Adrenal gland (tissue), 12 donors: ENCODE data around the gene TPO. TPM values are rescaled to one million over a fixed set of nuclear protein-coding genes. Genes with fewer than 3 reads are reported as not detected.
A peak's percentile ranks its signal among the peaks of the same experiment; 100 is the strongest.

Experiments
- DNase-seq, 7 donors: peaks; one replicate each; pipeline ENCODE4 v3.0.0-alpha.2; 2019 to 2020
- H3K27ac ChIP-seq, 5 donors: fragments of 200-600 bp; sonication (generic) in 4 of 5; 1 replicate in 3 of 5; 2 replicates in 2 of 5; pipeline versions ENCODE4 v1.5.1 to v1.8.0; 2016 to 2020; ENCODE audit warnings: mild to moderate bottlenecking in 1 of 5
- H3K27me3 ChIP-seq: fragments of 200-600 bp; 2 replicates; pipeline ENCODE4 v1.8.0; 2021
- H3K36me3 ChIP-seq, 2 donors: fragments of 200-600 bp; replicated peaks in 1 of 2; 1 replicate in 1 of 2; 2 replicates in 1 of 2; pipeline versions ENCODE4 v1.5.1 to v1.8.0; 2018 to 2022
- H3K4me1 ChIP-seq, 2 donors: fragments of 200-600 bp; replicated peaks in 1 of 2; 1 replicate in 1 of 2; 2 replicates in 1 of 2; pipeline versions ENCODE4 v1.5.1 to v1.8.0; 2018 to 2021
- H3K4me3 ChIP-seq, 4 donors: fragments of 200-600 bp; sonication (generic) in 3 of 4; one replicate each; pipeline ENCODE4 v1.5.1; 2016 to 2018
- H3K9me3 ChIP-seq, 3 donors: fragments of 200-600 bp; sonication (generic) in 1 of 3; replicated peaks in 1 of 3; 1 replicate in 2 of 3; 2 replicates in 1 of 3; pipeline versions ENCODE4 v1.5.1 to v1.8.0; 2016 to 2021
- POLR2A ChIP-seq, 2 donors: fragments of 450-650 bp; IDR thresholded peaks; one replicate each; pipeline ENCODE4 v1.6.1; 2017; ENCODE audit warnings: antibody characterized with exemption in 2 of 2, mild to moderate bottlenecking in 2 of 2, moderate library complexity in 1 of 2
- WGBS, 4 donors: extraction: QIAGEN DNeasy Blood & Tissue Kit in 2 of 4; methylation state at CpG; one replicate each; pipeline versions ENCODE4 v1.1.5 to v1.1.7; 2013 to 2017; 5-methylcytosine and 5-hydroxymethylcytosine counted together
- intact Hi-C, 2 donors: fragments of 100-400 bp; cut with DNase I; formaldehyde crosslinking; loops; one replicate each; pipeline versions ENCODE4 v1.14.1 to v1.15.0; 2022 to 2023
- polyA plus RNA-seq, 3 donors: library from polyadenylated mRNA; stranded (reverse); fragments of 200-250 nt in 2 of 3; fragments of 350-450 nt in 1 of 3; fragmentation: Illumina TruSeq in 1 of 3; extraction: RNeasy Lipid Tissue Mini Kit (QIAGEN cat#74804) in 1 of 3; gene quantifications; one replicate each; pipeline ENCODE4 v1.2.3, GENCODE V29; 2013 to 2014
- total RNA-seq, 9 donors: library from RNA; depleted of rRNA in 4 of 9; stranded (reverse); fragments of >200 nt in 4 of 9; fragments of 120-200 nt in 1 of 9; fragmentation: NEBNext Ultra II Directional in 1 of 9; extraction: Animal tissue kit (Norgen Biotek cat#: 25700) in 1 of 9; gene quantifications; one replicate each; pipeline versions ENCODE4 v1.1.0 to v1.2.4, GENCODE V29; 2013 to 2023
- TF ChIP-seq, protein P1 (sequence below), 6 experiments: fragments of 450-650 bp in 4 of 6; fragments of 200-600 bp in 2 of 6; sonication (generic) in 1 of 6; IDR thresholded peaks; 1 replicate in 5 of 6; 2 replicates in 1 of 6; pipeline versions ENCODE4 v1.5.1 to v1.8.0; 2016 to 2021; ENCODE audit warnings: antibody characterized with exemption in 6 of 6, mild to moderate bottlenecking in 2 of 6, moderate library complexity in 1 of 6
- donor health status: healthy with polysubstance abuse.
- donor health status: Bipolar disorder and iron deficiency.
- donor health status: DM: yes; HTN: yes; CAD: no.
- donor health status: DM: no; HTN: no; CAD: no.
- donor health status: DM: no; HTN: no; CAD: no.
- donor health status: DM: yes; HTN: yes; CAD: no.

TPO gene
- total and polyA plus RNA-seq, 12 donors = 0.08 to 16.0 (median 1.6) TPM; not detected in 8

DNA sequence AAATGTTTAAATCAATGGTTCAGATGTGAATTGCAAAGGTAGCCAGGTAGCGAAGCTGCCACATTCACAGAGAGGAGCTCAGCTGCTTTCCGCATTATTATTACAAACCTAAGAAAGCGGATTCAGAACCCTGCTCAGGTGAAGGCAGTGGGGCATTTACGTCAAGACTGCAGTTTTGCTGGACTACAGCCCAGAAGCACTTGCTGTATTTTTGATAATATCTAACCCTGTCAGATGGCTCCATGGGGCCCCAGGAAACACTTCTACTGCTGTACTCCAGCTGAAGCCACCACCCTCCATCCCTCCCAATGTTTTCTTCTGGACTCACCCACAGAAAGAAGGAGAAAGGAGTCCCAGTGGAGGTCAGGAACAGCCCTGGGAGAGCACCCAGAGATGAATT lies 96.9 kb downstream of the TPO start:
- Histone ChIP-seq H3K4me1 (no peaks in the 10 kb centered on the region), H3K36me3 (no peaks in the 10 kb centered on the region), H3K27ac (no peak overlapping the region), H3K4me3 (no peak overlapping the region), H3K9me3 (no peaks in the 10 kb centered on the region), H3K27me3 (no peaks in the 10 kb centered on the region)
- intact Hi-C loops = no loop called here
- TF ChIP-seq, protein P1, sequence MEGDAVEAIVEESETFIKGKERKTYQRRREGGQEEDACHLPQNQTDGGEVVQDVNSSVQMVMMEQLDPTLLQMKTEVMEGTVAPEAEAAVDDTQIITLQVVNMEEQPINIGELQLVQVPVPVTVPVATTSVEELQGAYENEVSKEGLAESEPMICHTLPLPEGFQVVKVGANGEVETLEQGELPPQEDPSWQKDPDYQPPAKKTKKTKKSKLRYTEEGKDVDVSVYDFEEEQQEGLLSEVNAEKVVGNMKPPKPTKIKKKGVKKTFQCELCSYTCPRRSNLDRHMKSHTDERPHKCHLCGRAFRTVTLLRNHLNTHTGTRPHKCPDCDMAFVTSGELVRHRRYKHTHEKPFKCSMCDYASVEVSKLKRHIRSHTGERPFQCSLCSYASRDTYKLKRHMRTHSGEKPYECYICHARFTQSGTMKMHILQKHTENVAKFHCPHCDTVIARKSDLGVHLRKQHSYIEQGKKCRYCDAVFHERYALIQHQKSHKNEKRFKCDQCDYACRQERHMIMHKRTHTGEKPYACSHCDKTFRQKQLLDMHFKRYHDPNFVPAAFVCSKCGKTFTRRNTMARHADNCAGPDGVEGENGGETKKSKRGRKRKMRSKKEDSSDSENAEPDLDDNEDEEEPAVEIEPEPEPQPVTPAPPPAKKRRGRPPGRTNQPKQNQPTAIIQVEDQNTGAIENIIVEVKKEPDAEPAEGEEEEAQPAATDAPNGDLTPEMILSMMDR (IDR thresholded peaks at IDR 0.05) = no peak
- TF ChIP-seq POLR2A (IDR thresholded peaks at IDR 0.05) = no peak
- DNase-seq = no peak
- WGBS, 4 donors = 54 to 67% (median 60%) methylated on average over 4 of the region's 4 CpGs

DNA sequence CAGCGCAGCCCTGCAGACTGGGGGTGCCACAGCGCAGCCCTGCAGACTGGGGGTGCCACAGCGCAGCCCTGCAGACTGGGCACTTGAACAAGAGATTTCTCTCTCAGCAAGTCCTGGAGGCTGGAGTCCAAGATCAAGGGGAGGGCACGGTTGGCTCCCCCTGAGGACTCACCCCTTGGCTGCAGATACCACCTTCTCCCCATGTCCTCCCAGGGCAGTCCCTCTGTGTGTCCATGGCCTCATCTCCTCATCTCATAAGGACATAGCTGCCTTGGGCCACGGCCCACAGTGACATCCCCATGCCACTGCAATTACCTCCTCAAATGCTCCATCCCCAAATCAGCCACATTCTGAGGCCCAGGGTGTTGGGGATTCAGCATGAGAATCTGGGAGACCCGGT lies 98.2 kb downstream of the TPO start:
- H3K36me3 ChIP-seq = no peaks in the 10 kb centered on the region
- TF ChIP-seq, protein P1 (IDR thresholded peaks at IDR 0.05) = no peak
- no peak for TF ChIP-seq POLR2A (IDR thresholded peaks at IDR 0.05)
- intact Hi-C loops = no loop called here
- no peak overlapping the region for H3K4me3 ChIP-seq
- H3K9me3 ChIP-seq = no peaks in the 10 kb centered on the region
- 62 to 100% (median 76%) methylated on average over 1 to 5 of the region's 6 CpGs for WGBS, 4 donors
- no peak overlapping the region for H3K27ac ChIP-seq
- peak in 1 of 7 donors; percentile 5 for DNase-seq
- H3K27me3 ChIP-seq = no peaks in the 10 kb centered on the region
- H3K4me1 ChIP-seq = no peaks in the 10 kb centered on the region

DNA sequence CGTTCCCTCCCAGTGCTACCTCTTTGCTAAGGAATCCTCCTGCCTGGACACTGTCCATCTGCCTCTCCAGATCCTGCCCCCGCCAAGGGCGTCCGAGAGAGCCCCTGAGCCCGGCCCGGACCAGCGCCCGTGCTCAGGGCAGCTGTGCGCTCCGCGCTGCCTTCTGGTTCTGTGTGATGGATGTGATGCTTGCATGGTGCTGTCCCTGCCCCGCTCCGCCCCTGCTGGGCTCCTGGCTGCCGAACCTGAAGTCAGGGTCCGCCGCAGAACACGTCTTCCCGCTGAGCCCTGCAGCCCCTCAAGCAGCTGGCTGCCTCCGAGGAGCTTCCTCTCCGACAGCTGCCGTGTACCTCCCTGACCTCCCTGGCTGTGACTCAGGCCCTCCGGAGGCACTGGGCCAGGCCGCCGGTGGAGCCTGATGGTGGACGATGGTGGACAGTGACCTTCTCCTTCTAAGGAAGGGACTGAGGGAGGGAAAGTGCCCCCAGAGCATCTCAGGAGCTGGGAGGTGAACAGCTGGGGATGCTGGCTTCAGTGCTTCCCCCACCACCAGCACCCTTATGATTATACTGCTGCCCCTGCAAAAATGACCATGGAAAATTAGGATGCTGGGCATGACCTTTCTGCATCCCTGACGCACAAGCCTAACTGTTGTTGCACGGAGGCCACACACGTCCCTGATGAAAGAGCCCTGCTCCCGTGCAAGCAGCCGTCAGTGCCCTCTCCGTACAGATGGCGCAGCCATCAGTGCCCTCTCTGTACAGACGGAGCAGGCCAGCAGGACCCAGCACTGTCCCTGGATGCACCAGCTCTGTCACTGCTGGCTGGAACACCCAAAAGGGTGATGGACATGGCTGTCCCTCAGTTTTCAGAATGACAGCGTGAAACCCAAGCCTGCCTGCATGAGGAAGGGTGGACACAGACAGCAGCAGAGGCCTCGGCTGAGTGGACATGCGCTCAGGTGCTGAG lies 99.3 kb downstream of the TPO start:
- intact Hi-C loops = no loop called here
- no peaks in the 10 kb centered on the region for H3K9me3 ChIP-seq
- no peak overlapping the region for H3K4me3 ChIP-seq
- TF ChIP-seq, protein P1 (IDR thresholded peaks at IDR 0.05) = no peak
- no peak for TF ChIP-seq POLR2A (IDR thresholded peaks at IDR 0.05)
- WGBS, 4 donors = 79 to 92% (median 82%) methylated on average over 18 to 36 of the region's 36 CpGs
- H3K4me1 ChIP-seq = no peaks in the 10 kb centered on the region
- no peaks in the 10 kb centered on the region for H3K27me3 ChIP-seq
- no peak overlapping the region for H3K27ac ChIP-seq
- no peaks in the 10 kb centered on the region for H3K36me3 ChIP-seq
- DNase-seq = no peak

DNA sequence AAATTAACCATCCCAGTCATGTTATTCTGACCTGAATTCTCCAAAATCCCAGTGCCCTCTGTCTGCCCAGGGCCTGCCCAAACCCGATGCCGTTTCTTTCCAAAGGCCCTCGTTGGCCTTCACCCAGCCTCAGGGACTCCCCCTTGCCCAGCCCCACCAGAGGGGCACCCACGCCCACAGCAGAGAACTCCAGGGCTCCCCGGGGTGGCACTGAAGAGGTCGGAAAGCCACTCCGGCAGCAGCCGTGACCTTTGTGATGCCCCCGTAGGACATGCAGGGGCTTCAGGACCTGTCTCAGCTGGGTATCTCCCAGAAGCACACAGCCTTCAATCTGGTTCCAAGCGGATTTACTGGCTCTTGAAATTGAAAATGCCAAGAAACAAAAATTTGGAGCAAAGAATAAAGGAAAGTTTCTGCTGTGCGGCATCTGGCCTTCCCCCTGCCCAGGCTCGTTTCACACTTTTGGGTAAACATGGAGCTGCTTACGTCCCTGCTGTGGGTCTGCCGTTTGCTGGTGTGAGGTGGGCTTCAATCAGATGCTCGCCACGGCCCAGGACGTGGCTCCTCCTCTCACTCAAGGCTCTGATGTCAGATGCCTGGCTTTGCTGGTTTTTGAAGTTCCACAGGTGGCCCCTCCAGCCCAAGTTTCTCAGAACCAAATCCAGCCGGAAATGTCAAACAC lies 101.3 kb downstream of the TPO start:
- WGBS, 4 donors = 69 to 80% (median 77%) methylated on average over 16 to 18 of the region's 18 CpGs
- H3K9me3 ChIP-seq = no peaks in the 10 kb centered on the region

More for the DNA sequence above, 101.3 kb downstream of the TPO start:
- Histone ChIP-seq H3K27ac (no peak overlapping the region), H3K4me3 (no peak overlapping the region), H3K27me3 (no peaks in the 10 kb centered on the region), H3K36me3 (no peaks in the 10 kb centered on the region), H3K4me1 (no peaks in the 10 kb centered on the region)
- TF ChIP-seq POLR2A (IDR thresholded peaks at IDR 0.05) = no peak
- TF ChIP-seq, protein P1 (IDR thresholded peaks at IDR 0.05) = no peak
- DNase-seq = no peak
- intact Hi-C loops = no loop called here
